Measurements from ENCODE around the gene LANCL2. TPM values are rescaled to one million over a fixed set of nuclear protein-coding genes. Genes with fewer than 3 reads are reported as not detected.

Gene LANCL2
- total RNA-seq, 1 donor from 2014 or later: 18.5 TPM

DNA sequence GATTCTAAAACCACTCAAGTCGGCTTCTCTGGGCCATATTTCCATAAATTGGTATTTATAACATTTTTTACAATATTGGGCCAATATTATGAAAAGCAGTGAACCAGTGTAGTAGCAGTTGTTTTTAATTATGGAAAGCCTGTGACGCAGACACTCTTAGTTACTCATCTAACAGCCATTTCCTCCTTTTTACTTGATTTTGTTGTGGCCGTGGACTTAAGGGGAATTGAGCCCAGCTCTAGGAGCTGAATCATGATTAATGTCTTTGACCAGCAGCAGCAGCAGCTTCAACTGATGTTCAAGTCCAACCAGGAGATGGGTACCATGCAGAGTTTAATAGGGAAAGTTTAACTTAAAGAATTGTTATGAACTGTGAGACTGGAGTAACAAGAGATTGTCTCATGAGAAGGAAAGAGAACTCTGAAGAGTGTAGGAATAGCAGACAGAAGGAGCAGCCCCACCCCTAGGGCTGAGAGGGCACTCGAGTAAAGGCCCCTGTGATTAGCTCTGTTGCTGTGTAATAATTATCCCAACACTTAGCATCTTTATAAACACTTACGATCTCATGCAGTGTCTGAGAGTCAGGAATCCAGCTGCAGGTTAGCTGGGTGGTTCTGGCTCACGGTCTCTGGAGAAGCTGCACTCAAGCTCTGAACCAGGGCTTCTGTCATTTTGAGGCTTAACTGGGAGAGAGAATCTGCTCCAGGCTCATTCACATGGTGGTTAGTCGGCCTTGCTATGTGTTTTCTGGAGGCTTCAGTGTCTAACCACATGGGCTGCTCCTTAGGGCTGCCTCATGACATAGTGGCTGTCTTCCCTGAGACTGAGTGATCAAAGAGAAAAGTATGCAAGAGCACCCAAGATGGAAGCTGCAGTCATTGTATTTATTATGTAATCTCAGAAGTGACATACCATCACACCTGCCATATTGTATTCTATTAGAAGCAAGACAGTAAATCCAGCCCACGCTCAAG lies 4.6 kb downstream of the LANCL2 start:
- TF ChIP-seq, protein P1, sequence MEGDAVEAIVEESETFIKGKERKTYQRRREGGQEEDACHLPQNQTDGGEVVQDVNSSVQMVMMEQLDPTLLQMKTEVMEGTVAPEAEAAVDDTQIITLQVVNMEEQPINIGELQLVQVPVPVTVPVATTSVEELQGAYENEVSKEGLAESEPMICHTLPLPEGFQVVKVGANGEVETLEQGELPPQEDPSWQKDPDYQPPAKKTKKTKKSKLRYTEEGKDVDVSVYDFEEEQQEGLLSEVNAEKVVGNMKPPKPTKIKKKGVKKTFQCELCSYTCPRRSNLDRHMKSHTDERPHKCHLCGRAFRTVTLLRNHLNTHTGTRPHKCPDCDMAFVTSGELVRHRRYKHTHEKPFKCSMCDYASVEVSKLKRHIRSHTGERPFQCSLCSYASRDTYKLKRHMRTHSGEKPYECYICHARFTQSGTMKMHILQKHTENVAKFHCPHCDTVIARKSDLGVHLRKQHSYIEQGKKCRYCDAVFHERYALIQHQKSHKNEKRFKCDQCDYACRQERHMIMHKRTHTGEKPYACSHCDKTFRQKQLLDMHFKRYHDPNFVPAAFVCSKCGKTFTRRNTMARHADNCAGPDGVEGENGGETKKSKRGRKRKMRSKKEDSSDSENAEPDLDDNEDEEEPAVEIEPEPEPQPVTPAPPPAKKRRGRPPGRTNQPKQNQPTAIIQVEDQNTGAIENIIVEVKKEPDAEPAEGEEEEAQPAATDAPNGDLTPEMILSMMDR (IDR thresholded peaks at IDR 0.05; ENCODE audit: unreplicated experiment): no peak
- no peaks in the 10 kb centered on the region for H3K36me3 Mint-ChIP-seq

DNA sequence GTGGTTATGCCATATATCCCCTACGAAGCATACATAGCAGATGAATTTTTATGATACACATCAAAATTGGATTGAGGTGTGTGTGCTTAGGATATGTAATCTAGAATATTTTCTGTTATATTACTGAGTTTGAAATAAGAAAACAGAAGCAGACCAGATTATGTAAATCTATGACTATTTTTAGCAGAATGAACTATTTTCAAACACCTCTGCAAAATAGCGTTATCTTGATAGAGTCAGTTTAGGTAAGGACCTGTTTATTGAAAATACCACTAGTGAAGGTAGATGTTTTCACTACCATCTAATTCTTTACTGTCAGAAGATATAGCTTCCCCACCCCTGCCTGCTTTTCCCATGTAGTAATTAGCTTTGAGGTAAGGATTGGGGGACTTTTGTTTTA lies 9.1 kb downstream of the LANCL2 start:
- no peak for DNase-seq (ENCODE audit: low spot score in 2 of 2, unreplicated experiment in 2 of 2)
- no peaks in the 10 kb centered on the region for H3K9me3 Mint-ChIP-seq
- H3K4me1 Mint-ChIP-seq: peaks cover 9% of the 10 kb centered on the region
- H3K36me3 Mint-ChIP-seq: peaks cover 3% of the 10 kb centered on the region
- no peak overlapping the region for H3K27ac Mint-ChIP-seq
- no peaks in the 10 kb centered on the region for H3K27me3 Mint-ChIP-seq (ENCODE audit: low read depth)
- H3K4me3 Mint-ChIP-seq: no peak overlapping the region
- TF ChIP-seq, protein P1 (IDR thresholded peaks at IDR 0.05; ENCODE audit: unreplicated experiment): no peak

More for the DNA sequence above, 4.6 kb downstream of the LANCL2 start:
- DNase-seq (ENCODE audit: low spot score in 2 of 2, unreplicated experiment in 2 of 2): no peak
- no peaks in the 10 kb centered on the region for H3K27me3 Mint-ChIP-seq (ENCODE audit: low read depth)
- no peak overlapping the region for H3K4me3 Mint-ChIP-seq
- peaks cover 28% of the 10 kb centered on the region for H3K4me1 Mint-ChIP-seq
- no peaks in the 10 kb centered on the region for H3K9me3 Mint-ChIP-seq
- no peak overlapping the region for H3K27ac Mint-ChIP-seq

DNA sequence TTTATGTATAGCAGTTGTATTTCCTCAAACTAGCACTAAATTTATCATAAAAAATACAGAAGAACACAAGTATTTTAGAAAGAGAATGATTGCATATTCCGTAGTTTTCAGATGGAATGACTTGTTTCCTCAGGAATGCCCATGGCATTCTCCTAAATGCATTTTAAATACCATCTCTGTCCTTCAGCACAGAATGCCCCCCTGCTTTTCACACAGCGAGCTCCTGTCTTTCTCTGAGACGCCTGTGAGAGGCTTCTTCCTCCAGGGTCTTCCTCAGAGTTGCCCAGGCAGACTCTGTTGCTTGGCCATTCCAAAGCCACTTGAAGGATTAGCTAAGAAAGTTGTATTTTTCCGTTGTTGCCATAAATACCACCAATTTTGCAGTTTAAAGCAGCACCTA lies 10.1 kb downstream of the LANCL2 start:
- Mint-ChIP-seq H3K27ac (peak overlapping the region; percentile 40), H3K4me3 (no peak overlapping the region), H3K36me3 (peaks cover 3% of the 10 kb centered on the region), H3K4me1 (peaks cover 9% of the 10 kb centered on the region), H3K27me3 (ENCODE audit: low read depth) (no peaks in the 10 kb centered on the region), H3K9me3 (no peaks in the 10 kb centered on the region)
- TF ChIP-seq, protein P1 (IDR thresholded peaks at IDR 0.05; ENCODE audit: unreplicated experiment): no peak
- no peak for DNase-seq (ENCODE audit: low spot score in 2 of 2, unreplicated experiment in 2 of 2)

DNA sequence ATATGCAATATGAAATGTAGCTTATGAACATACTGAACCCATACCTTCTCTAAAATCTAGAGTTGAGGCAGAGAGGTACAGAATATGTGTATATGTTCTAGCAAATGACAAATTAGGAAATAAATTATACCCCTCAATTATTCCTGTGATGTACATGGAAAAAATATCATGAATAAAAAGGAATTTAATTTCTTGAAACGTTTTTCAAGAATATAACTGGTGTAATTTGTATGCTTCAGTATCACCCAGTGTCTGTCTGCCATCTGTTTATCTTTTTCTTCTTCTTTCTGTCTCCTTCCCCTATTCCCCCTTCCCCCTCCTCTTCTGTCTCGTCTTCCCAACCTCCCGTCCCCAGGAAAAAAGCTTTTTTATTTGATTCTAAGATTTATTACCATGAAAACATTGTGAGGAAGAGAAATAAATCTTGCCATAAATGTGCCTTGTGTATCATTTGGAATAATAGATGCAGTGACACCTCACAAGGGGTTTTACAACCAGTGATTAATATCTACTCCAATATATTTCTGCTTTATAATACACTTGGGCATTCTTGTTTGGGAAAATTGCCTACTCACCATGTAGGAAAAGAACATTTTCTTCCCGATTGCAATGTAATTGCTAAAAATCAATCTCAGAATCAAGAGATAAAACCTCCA lies 12.2 kb downstream of the LANCL2 start:
- no peak for DNase-seq (ENCODE audit: low spot score in 2 of 2, unreplicated experiment in 2 of 2)
- peaks cover 18% of the 10 kb centered on the region for H3K9me3 Mint-ChIP-seq
- peaks cover 9% of the 10 kb centered on the region for H3K4me1 Mint-ChIP-seq
- H3K4me3 Mint-ChIP-seq: no peak overlapping the region
- TF ChIP-seq, protein P1 (IDR thresholded peaks at IDR 0.05; ENCODE audit: unreplicated experiment): no peak
- H3K36me3 Mint-ChIP-seq: peaks cover 17% of the 10 kb centered on the region
- H3K27me3 Mint-ChIP-seq (ENCODE audit: low read depth): no peaks in the 10 kb centered on the region
- no peak overlapping the region for H3K27ac Mint-ChIP-seq

DNA sequence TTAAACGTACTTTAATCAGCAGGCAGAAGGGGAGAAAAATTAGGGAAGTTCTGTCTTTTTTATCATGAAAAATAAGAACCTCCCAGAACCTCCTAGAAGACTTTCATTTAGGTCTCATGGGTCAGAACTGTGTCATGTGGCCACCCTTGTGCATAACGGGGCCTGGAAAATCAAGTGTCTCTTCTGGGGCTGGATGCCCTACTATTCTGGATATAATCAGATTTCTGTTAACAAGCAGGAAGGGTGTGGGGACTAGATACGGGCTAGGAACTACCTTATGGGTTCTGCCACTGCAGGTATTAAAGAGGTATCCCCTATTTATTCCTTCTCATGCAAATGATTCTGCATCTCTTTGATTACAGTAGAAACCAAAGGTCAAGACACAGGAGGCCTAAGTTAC lies 14.1 kb downstream of the LANCL2 start:
- H3K9me3 Mint-ChIP-seq: peaks cover 35% of the 10 kb centered on the region
- peaks cover 9% of the 10 kb centered on the region for H3K4me1 Mint-ChIP-seq
- peaks cover 25% of the 10 kb centered on the region for H3K36me3 Mint-ChIP-seq
- no peaks in the 10 kb centered on the region for H3K27me3 Mint-ChIP-seq (ENCODE audit: low read depth)
- no peak overlapping the region for H3K4me3 Mint-ChIP-seq
- DNase-seq (ENCODE audit: low spot score in 2 of 2, unreplicated experiment in 2 of 2): no peak
- no peak overlapping the region for H3K27ac Mint-ChIP-seq
- TF ChIP-seq, protein P1 (IDR thresholded peaks at IDR 0.05; ENCODE audit: unreplicated experiment): no peak

Measured in mesothelial cell of epicardium (in vitro differentiated cells).